NK-92 (cell line): ENCODE measurements around the gene GRM5.
"Not testable (repeated sequence)": the region's sequence is repeated elsewhere in the genome, so short reads cannot be mapped to it uniquely, and the experiment has no call there.

Experiments
- DNase-seq: peaks from one replicate; lab custom pipeline; 2025; ENCODE audit not compliant: unreplicated experiment; lab: John Stamatoyannopoulos, UW

The GRM5 gene

DNA sequence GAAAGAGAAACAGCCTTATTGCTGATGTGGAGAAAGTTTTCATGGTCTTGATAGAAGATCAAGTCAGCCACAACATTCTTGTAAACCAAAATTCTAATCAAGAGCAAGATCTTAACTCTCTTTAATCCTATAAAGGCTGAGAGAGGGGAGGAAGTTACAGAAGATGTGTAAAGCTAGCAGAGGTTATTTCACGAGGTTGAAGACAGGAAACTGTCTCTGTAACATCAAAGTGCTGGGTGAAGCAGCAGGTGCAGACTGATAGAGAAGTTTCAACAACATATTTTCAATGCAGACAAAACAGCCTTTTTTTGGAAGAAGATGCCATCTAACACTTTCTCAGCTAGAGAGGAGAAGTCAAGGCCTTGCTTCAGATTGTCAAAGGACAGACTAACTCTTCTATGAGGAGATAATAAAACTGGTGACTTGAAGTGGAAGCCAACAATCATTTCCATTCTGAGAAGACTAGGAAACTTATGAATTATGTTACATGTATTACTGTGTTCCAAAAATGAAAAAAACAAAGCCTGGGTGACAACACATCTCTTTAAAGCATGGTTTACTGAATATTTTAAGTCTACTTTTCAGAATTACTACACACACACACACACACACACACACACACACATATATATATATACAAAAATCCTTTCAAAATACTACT lies 221.9 kb downstream of the GRM5 start:
- DNase-seq = not testable (repeated sequence)

DNA sequence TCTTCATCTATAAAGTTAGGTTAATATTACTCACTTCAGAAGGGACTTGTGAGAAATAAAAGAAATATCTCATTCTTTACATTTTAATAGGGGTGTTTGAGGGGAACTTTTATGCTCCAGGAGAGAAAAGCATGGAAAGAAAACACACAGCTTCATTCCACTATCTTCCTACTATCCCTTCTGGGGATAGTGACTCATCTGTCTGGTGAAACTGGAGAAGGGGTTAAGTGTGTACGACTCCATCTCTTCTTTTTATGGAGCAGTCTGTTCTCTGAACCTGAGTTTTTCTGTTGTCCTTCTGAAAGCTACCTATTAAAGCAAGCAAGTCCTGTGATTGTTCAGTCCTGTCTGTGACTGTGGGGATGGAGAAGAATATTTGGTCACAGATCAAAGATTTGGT lies 227.6 kb downstream of the GRM5 start:
- DNase-seq = not testable (repeated sequence)

DNA sequence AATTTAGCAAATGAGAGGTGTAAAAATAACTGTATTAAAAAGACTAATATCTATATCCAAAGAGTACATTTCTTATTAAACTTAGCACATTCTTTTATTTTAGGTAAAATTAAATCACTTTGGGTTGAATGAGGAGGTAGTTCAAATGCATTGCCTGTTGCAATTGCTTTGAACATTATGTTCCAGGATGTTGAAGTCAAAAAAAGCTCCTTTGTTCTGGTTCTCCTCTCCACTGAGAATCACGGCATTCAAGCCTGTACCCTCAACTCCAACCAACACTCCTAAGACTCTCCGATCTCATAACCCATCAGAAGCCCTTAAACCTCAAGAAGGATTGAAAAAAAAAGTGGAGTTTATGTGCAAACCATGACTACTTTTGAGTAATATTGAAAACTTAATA lies 230.1 kb downstream of the GRM5 start:
- not testable (repeated sequence) for DNase-seq

GRCh38 chr11:88831303-88831890 lies 234.4 kb downstream of the GRM5 start:
- no peak for DNase-seq

GRCh38 chr11:88827018-88827676 lies 238.6 kb downstream of the GRM5 start:
- DNase-seq = no peak

- no peak for DNase-seq
These were observed 246.2 kb downstream of the GRM5 start for GRCh38 chr11:88819616-88820015.

DNA sequence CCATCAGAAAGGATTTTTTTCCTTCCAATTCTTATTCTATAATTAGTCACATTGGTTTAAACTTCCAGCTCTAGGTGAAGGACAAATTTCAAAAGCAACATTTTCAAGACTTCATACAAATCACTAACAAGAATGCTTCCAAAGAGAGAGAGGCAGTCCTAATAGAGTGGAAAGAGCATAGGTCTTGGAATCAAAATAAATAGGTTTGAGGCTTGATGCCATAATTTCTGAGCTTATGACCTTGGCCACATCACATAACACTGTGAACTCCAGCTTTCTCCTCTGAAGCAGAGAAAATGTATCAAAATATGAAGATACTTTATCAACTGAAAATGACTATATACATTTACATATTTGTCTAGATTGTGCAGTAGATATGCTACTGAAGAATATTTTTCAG lies 246.8 kb downstream of the GRM5 start:
- DNase-seq = no peak

GRCh38 chr11:88815505-88815904 lies 250.3 kb downstream of the GRM5 start:
- DNase-seq = no peak

DNA sequence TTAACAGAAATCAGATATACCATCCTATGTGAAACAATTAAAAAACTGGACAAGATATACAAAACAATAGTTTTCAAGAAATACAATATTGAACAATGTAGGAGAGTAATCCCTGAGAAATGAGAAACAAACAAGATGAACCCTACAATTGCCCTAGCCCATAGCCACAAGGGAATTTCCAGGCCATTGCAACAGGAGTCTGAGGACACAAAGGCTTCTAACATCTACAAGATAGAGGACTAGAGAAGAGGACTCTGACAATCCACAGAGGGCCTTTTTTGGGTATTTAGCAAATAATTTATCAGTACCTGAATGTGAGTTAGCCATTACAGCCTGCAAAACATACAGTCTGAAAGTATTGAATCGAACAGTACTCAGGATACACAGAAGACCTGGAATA lies 251.7 kb downstream of the GRM5 start:
- DNase-seq = no peak

DNA sequence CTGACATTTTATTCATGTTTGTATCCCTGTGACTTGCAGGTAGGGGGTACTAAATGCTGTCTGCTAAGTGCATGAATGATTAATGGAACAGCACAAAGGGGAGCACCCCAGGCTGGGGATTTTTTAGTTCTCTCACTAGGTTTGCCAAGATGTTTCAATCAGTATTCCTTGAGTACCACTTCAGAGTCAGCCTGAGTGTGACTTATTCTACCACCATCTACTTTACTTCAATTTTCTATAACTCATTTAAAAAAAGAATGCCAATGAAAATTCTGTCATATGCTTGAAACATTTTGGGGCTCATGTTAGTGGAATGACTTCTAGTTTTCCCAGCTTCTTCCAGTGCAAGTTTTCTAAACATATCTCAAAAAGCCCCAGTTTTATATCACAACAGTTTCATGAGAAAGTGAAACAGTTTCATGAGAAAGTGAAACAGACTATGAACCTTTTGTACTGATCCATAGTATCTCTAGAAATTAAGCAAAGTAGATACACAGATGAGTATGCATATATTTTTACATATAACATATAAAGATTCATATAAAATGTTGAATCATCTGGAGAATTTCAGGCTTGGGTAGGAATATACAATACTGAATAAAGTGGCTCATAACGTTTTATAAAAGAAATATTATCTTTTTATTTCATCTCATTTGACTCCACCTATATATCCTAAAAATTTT lies 252.4 kb downstream of the GRM5 start:
- no peak for DNase-seq

DNA sequence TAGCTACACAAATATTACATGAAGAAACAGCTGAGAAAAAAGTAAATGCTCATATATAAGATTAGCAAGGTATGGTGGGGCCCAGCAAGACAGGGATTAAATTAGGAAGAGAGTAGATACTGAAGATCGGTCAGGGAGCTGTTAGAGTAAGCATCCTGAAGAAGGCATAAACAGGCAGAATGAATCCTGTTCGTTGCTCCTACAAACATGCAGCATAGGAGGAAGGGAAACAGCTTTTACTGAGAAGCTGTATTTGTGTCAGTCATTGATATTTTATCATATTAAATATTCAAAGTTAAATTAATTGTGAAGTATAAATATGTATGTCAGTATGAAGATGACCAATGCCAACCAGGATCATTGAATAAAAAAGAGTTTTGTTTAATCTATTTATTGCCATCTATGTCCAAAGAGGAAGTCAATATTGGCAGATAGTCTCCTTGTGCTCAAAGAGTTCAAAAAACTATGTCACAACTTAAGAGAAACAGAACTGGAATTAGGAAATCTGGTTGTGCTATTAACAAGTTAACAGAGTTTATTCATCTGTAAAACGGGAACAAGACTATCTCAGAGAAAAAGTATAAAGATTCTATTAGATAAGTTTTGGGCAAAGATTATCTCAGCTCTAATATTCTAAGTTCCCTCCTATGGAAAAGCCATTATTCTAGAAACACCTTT lies 255.2 kb downstream of the GRM5 start:
- DNase-seq = no peak

GRCh38 chr11:88809126-88809525 lies 256.7 kb downstream of the GRM5 start:
- no peak for DNase-seq

DNA sequence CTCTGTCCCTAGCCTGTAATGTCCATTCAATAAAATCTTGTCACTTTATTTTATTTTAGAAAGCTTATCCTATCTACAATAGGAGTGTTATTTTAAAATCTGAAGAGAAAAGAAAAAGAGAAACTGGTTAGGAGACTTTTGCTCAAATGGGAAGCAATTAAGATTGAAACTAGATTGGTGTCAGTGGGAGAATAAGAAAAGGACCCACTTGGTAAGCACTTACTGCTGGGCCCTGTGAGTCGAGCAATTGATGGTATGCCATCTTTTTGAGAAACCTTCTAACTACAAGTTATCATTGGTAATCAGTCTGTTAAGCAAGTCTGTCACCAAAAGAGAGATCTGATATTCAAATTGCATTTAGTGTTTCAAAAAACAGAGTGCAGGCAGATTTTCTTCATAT lies 258.4 kb downstream of the GRM5 start:
- DNase-seq = no peak

DNA sequence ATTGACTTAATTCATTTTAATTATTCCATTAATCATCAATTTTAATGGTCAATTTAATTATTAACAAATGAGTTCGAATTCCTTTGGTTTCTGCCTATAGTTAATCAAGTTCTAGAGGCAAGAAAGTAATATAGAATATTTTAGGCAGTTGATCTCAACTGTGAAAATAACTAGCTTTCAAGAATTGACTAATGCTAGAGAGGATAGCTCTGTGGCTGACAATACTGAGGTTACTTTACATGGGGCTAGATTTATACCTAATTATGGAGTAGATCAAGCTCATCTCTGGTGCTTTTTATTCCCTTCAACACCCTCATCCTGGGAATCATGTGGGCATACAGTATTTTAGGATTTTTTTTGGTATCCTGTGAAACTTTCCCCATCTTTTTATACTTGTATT lies 259.4 kb downstream of the GRM5 start:
- no peak for DNase-seq

- no peak for DNase-seq
These were observed 264.2 kb downstream of the GRM5 start for GRCh38 chr11:88801484-88802123.

- no peak for DNase-seq
These were observed 265.8 kb downstream of the GRM5 start for GRCh38 chr11:88799771-88800500.

DNA sequence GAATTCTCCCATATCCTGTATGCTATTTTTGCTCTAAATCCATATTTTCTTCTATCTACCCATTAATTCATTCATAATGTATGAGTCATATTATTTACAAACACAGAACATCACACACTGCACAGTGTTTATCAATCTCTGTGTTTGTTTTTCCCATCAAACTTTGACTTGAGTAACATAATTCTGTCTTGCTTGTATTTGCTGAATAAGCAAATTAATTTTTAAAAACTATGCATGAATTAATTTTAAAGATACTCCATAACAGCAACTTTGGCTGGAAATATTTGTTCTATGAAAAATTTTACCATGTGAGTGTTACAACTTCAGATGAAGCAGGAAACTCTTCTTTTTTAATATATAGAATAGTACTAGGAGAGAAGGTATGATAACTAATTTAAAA lies 275.6 kb downstream of the GRM5 start:
- DNase-seq = no peak

- DNase-seq = no peak
These were observed 286.2 kb downstream of the GRM5 start for GRCh38 chr11:88779577-88779976.

GRCh38 chr11:88770475-88771079 lies 295.2 kb downstream of the GRM5 start:
- DNase-seq = no peak

DNA sequence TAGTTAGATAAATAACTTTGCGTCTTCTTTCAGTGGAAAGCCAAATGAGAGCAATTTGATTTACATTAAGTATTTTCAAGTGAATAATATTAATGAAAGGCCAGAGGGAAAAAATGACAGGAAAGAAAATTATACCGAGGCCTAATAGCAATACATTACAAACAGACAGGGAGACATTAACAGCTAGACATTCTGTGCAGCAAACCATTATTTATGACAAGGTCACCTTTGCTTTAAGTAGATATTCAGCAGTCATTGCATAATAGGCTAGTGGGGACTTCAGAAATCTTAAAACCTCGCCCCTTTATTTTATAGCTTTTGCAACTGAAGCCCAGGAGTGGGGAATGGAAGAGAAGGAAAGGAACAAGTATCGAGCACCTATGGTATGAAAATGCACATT lies 321.6 kb downstream of the GRM5 start:
- DNase-seq = no peak
